H1 (cell line): ENCODE results near the gene SLC25A11. TPM values are rescaled to one million over a fixed set of nuclear protein-coding genes. Genes with fewer than 3 reads are reported as not detected.

Source experiments
- CBX8 ChIP-seq: fragments of 300-800, 300-1000 bp; sonication (generic); IDR thresholded peaks from 2 replicates; pipeline ENCODE4 v1.7.1; 2016; ENCODE audit warnings: low read depth, low read length, borderline replicate concordance
- CHD1 ChIP-seq: IDR thresholded peaks from 2 replicates; pipeline ENCODE4 v1.6.1; 2012; ENCODE audit warnings: low read depth, low read length, improper control_type of control experiment
- CHD2 ChIP-seq: IDR thresholded peaks from 2 replicates; pipeline ENCODE4 v1.6.1; 2012; ENCODE audit warnings: low read length, improper control_type of control experiment
- EGR1 ChIP-seq: IDR thresholded peaks from 2 replicates; pipeline ENCODE4 v1.6.1; 2011; ENCODE audit warnings: low read depth, low read length, borderline replicate concordance
- GABPA ChIP-seq: IDR thresholded peaks from 2 replicates; pipeline ENCODE4 v1.6.1; 2011; ENCODE audit warnings: mild to moderate bottlenecking, low read length, moderate library complexity, borderline replicate concordance; ENCODE audit not compliant: insufficient read depth
- HDAC6 ChIP-seq: IDR thresholded peaks from one replicate; pipeline ENCODE4 v1.7.1; 2012; ENCODE audit warnings: low read depth, mild to moderate bottlenecking, inconsistent platforms, low read length, moderate library complexity
- MAFK ChIP-seq: IDR thresholded peaks from 2 replicates; pipeline ENCODE4 v1.6.1; 2012; ENCODE audit warnings: low read depth, mild to moderate bottlenecking, improper control_type of control experiment, low read length
- MAX ChIP-seq: IDR thresholded peaks from 2 replicates; pipeline ENCODE4 v1.6.1; 2012; ENCODE audit warnings: inconsistent platforms
- NANOG ChIP-seq: IDR thresholded peaks from 2 replicates; pipeline ENCODE4 v1.6.1; 2011; ENCODE audit warnings: low read length, low read depth, mild to moderate bottlenecking, inconsistent platforms; ENCODE audit not compliant: insufficient read depth, poor library complexity, severe bottlenecking
- NRF1 ChIP-seq: IDR thresholded peaks from 2 replicates; pipeline ENCODE4 v1.6.1; 2011; ENCODE audit warnings: mild to moderate bottlenecking, low read depth, low read length, improper control_type of control experiment
- POLR2AphosphoS5 ChIP-seq: IDR thresholded peaks from 2 replicates; pipeline ENCODE4 v1.6.1; 2011; ENCODE audit warnings: low read depth, low read length
- POU5F1 ChIP-seq: IDR thresholded peaks from 2 replicates; pipeline ENCODE4 v1.6.1; 2011; ENCODE audit warnings: low read depth, mild to moderate bottlenecking, low read length, moderate library complexity
- RAD21 ChIP-seq, 2 experiments: IDR thresholded peaks in 1 of 2; conservative IDR thresholded peaks in 1 of 2; 2 replicates each; pipeline ENCODE4 v1.6.1; 2011; ENCODE audit warnings: low read depth in 2 of 2, low read length in 2 of 2, improper control_type of control experiment in 1 of 2, inconsistent platforms in 1 of 2, mild to moderate bottlenecking in 1 of 2, moderate library complexity in 1 of 2
- RNF2 ChIP-seq: fragments of 200-900, 300-1000 bp; sonication (generic); IDR thresholded peaks from 2 replicates; pipeline ENCODE4 v1.7.1; 2016; ENCODE audit warnings: borderline replicate concordance, low read depth, mild to moderate bottlenecking, antibody characterized with exemption, low read length; ENCODE audit not compliant: poor library complexity, severe bottlenecking; ENCODE audit errors: missing control alignments
- SIN3A ChIP-seq, 2 experiments: IDR thresholded peaks in 1 of 2; conservative IDR thresholded peaks in 1 of 2; 2 replicates each; pipeline ENCODE4 v1.6.1; 2011 to 2012; ENCODE audit warnings: low read length in 2 of 2, improper control_type of control experiment in 1 of 2, low read depth in 1 of 2, mild to moderate bottlenecking in 1 of 2
- SP2 ChIP-seq: IDR thresholded peaks from 2 replicates; pipeline ENCODE4 v1.6.1; 2012; ENCODE audit warnings: mild to moderate bottlenecking, low read length, inconsistent platforms
- SRF ChIP-seq: IDR thresholded peaks from 2 replicates; pipeline ENCODE4 v1.6.1; 2011; ENCODE audit warnings: mild to moderate bottlenecking, low read depth, low read length, moderate library complexity
- TAF1 ChIP-seq: IDR thresholded peaks from 2 replicates; pipeline ENCODE4 v1.6.1; 2011; ENCODE audit warnings: mild to moderate bottlenecking, low read depth, low read length
- TAF7 ChIP-seq: optimal IDR thresholded peaks from 2 replicates; pipeline ENCODE3; 2011; ENCODE audit warnings: low read depth, mild to moderate bottlenecking, inconsistent platforms, low read length, moderate library complexity, borderline replicate concordance
- polyA plus RNA-seq, 7 experiments: library from polyadenylated mRNA; depleted of rRNA in 3 of 7; stranded (reverse) in 5 of 7; unstranded in 2 of 7; fragments of >200 nt in 5 of 7; fragments of 200-250 nt in 2 of 7; gene quantifications; 1 replicate in 5 of 7; 2 replicates in 1 of 7; 4 replicates in 1 of 7; pipeline versions ENCODE4 v1.2.1 to v1.2.3, GENCODE V29; 2011 to 2013; ENCODE audit warnings: missing spikeins in 2 of 7, mixed read lengths in 2 of 7
- total RNA-seq: library from RNA; stranded (reverse); fragmentation: NEBNext Ultra II Directional; extraction: Animal tissue kit (Norgen Biotek cat#: 25700); gene quantifications from 2 replicates; pipeline ENCODE4 v1.2.1, GENCODE V29; 2021
- TF ChIP-seq, protein P1 (sequence below): IDR thresholded peaks from 2 replicates; pipeline ENCODE4 v1.6.1; 2011; ENCODE audit warnings: low read length, improper control_type of control experiment

Gene SLC25A11
- total and polyA plus RNA-seq, 2 of the 8 experiments (the other 6 are each of a cell fraction or from before 2014, with no cell fraction given): 55.9 to 97.0 TPM

GRCh38 chr17:4986951-4987766 is 47.3 kb upstream of the SLC25A11 start, which contains the start of gene CAMTA2 (continued):
- TF ChIP-seq GABPA (no peak), SRF (no peak), TAF1 (no peak), POLR2AphosphoS5 (no peak), EGR1 (no peak), POU5F1 (no peak), RAD21 (IDR thresholded peaks at IDR 0.05 in 1 of 2, conservative IDR thresholded peaks at IDR 0.05 in 1 of 2; ENCODE audit: low read depth in 2 of 2, low read length in 2 of 2) (peak in 1 of 2 experiments; percentile 27; a peak in 1 of 4 replicates), CHD1 (no peak), SIN3A (conservative IDR thresholded peaks at IDR 0.05 in 1 of 2, IDR thresholded peaks at IDR 0.05 in 1 of 2; ENCODE audit: low read depth in 1 of 2, low read length in 2 of 2) (peak in 1 of 2 experiments; percentile 22; a peak in 2 of 4 replicates), NRF1 (no peak), TAF7 (no peak), CHD2 (no peak), HDAC6 (no peak), MAX (0 out of 2 replicates have a peak, but pooled peaks have one; percentile 68), RNF2 (no peak), NANOG (no peak), MAFK (no peak), CBX8 (no peak), SP2 (no peak)
- TF ChIP-seq, protein P1, sequence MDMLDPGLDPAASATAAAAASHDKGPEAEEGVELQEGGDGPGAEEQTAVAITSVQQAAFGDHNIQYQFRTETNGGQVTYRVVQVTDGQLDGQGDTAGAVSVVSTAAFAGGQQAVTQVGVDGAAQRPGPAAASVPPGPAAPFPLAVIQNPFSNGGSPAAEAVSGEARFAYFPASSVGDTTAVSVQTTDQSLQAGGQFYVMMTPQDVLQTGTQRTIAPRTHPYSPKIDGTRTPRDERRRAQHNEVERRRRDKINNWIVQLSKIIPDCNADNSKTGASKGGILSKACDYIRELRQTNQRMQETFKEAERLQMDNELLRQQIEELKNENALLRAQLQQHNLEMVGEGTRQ: no peak
